CD4-positive, alpha-beta T cell treated with Interleukin-21 for 1 hour (primary cell): Measurements from ENCODE around the gene TTLL9.

Experiments used
- DNase-seq: peaks from one replicate; pipeline ENCODE4 v3.0.0-alpha.2; 2020

The TTLL9 gene

DNA sequence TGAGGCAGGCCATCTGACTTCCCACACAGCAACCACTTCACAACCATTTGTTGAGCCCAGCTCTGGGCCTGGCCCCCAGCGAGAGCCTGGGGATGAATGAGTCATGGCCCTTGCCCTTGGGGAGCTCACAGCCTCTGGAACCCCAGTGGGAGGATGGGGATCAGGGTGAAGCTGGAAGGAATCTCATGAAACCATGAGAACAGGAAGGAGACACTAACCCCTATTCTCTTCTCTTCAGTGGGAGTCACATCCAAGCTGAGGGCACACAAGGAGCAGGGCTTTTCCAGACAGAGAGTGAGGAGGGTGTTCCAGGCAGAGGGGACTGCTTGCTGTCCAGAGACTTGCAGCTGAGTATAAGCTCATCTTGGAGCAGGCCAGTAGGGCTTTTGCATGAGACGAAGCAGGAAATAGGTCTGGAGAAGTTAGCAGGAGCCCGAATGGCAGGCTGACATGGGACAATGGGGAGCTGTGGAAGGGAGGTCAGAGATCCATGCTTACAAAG is 32.5 kb upstream of the TTLL9 start:
- DNase-seq, result no peak

DNA sequence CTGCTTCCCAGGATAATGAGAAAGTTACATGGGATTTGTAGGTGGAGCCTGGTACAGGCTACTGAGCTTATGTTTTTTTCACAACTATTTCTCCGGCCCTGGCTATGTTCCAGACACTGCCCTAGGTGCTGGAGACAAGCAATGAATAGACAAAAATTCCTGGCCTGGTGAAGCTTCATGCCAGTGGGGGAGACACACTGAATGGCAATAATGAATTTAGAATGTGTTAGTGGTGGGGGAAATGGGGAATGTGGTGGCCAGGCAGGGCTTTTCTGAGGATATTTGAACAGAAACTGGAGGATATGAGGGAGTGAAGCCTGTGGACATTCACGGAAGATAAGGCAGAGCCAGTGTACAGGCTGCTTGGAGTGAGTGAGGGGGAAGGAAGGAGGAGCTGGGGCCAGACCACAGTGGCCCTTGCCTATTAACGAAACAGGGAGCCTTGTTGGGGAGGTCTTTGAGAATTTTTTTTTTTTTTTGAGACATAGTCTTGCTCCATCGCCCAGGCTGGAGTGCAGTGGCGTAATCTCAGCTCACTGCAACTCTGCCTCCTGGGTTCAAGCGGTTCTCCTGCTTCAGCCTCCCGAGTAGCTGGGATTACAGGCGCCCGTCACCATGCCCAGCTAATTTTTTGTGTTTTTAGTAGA is 31.7 kb upstream of the TTLL9 start:
- no peak for DNase-seq

DNA sequence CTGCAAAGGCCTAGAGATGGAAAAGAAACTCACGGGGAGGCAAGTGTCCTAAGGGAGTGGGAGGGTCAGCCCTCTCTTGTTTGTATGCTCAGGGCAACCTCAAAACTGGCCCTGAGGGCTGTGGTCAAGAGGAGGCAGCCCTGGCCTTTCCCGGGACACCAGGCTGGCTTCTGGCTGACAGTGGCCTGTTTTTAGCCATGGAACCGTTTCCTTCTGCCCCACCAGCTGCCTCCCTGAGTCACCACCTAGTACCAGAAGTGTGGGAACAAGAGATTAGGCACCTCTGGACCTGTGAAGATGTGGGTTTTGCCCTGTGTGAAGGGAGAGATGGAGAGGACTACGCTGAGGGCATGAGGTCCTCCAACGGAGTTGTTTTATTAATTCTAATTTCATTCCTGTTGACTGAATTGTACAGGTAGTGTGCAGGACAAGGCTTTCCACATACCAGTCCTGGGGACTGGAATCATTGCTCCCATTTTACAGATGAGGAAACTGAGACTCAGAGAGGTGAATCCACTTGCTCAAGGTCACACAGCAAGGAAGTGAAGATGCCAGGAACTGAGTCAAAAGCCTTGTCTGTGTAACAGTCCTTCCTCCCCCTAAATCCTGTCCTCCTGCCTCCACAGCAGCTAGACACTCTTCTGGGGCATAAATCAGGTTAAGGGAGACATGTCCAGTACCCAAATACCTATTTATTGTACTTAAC is 30.5 kb upstream of the TTLL9 start:
- no peak for DNase-seq

DNA sequence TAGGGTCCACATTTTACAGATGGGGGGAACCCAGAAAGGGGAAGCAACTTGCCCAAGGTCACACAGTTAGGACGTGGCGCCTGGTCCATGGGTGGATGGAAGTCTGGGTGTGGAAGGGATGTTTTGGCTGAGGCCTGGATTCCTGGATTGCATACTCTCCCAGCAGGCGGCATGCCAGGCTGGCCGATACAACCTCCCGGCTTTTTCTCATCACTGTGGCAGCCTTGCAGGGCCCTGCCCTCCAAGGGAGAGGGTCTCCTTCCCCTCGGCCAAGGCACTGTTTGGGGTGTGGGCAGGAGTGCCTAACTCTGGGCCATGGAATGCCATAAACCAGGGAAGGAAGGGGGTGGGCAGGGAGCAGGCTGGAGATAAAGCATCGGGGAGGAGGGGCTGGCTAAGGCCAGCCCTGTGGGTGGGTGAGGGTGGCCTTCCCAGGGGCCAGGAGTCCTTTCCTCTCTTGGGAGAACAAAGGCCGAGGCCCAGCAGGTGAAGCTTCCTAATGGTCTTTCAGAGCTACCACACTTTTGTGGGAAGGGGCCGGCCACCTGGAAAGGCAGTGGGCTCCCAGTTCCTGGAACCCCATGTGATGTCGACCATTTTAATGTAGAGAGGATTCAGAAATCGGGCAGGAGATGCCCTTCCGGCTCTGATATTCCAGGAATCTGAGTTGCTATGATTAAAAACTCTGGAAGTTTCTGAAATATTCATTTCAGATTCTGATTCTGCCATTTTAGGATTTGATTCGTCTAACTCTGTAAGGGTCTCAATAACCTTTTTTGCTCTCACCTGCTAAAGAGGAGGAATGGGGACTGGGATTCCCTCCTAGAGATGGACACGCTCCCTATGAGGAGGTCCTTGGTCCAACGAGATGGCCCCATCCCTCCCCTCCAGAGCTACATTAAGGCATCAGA is 29.3 kb upstream of the TTLL9 start:
- no peak for DNase-seq

DNA sequence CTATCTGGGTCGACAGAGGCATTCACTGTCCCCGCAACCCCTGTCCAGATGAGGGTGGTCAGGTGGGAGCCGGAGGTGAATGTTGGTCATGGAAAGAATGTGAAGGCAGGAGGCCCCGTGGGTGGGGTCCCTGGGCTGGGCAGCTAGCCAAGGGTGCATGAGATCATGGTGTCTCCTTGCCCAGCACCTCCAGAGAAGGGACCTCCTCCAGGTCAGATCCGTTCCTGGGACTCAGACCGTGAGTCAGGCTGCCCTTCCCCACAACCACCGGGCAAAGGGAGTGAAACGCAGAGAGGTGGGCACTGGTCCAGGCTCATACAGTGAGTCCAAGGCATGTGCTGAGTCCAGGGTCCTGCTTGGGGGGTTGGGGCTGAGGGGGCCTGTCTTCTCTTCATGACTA is 28.5 kb upstream of the TTLL9 start:
- DNase-seq, result no peak

DNA sequence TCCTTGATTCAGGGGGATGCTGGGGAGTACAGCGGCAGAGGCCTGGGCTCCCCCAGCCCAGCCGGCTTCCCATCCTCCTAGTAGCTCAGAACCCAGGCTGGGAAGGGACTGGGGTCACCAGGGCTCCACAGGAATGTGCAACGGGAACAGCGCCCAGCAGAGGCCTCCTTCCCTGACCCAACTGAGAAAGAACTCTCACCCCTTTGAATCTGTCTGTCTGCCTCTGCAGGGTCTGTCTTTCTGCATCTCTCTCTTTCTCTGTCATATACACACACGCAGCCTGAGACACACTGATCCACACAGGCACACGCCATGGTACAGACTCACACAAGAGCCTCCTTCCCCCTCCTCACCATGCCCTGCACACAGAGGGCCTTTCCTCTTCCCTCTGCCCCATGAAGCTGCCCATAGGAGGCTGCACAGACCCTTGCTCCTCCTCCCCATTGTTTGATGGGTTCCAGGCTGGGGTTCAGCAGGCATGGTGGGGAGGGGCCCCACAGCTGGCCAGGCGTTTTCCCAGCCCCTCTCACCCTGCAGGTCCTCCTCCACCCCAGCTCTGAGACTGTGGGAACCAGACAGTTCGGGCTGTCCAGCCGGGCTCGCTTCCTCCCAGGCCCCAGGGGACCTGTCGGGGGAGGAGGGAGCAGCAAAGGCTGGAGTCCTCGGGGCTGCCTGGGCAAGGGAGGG is 27.8 kb upstream of the TTLL9 start:
- no peak for DNase-seq

DNA sequence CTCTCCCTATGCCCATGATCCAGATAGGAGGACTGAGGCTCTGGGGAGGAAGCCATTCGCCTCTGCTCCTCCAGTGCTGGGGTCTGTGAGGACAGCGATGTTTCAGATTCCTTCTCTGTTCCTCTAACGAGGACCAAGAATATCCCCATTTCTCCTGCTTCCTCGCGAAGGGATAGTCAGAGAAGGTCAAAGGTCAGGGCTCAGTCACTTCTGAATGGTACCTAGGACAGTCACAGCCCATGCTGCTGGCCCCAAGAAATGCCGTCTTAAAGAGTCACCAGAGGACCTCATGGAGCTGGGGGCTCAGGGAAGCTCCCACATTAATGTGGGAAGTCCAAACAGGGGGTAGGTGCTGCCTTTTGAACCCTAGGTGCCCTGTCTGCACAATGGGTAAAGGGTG is 27.1 kb upstream of the TTLL9 start:
- no peak for DNase-seq

DNA sequence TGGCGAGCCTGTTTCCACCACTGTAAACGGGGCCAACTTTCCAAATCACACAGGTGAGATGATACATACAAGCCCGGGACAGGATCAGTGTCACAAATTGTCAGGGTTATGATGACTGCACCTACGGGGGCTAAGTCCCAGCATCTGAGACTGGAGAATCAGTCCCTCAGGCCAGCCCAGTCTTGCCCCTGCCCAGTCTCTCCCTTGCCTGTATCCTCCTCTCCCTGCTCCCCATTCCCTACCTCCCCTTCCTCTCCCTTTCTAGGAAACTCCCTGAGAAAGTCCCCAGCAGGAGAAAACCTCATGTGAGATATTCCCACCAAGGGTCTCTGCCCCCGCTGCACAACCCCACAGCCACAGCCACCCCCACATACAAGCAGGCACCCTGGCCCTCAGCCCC is 26.6 kb upstream of the TTLL9 start:
- DNase-seq, result no peak

DNA sequence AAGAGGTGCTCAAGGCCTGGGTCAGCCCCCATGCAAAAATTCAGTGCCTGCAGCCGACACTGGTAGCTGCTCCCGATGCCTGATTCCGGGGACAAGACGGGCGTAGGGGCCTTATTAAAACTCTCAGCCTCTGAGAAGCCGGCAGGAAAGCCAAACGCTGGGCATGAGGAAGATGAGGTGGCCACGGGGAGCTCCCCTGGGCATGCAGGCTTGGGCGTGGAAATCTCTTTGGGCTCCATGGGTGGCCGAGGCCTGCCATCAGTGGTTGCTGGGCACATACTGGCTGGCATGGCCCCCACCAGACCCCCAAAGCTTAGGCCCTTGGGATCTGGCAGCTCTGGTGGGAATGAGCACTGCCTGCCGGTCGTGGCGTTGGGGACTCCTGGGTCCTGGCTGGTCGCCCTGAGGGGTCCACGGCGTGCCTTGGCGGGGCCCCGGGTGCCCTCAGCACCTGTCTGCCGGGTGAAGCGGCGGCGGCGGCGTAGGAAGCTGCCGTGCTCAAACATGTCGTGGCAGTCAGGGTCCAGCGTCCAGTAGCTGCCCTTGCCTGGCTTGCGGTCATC is 25.6 kb upstream of the TTLL9 start:
- DNase-seq, result no peak

DNA sequence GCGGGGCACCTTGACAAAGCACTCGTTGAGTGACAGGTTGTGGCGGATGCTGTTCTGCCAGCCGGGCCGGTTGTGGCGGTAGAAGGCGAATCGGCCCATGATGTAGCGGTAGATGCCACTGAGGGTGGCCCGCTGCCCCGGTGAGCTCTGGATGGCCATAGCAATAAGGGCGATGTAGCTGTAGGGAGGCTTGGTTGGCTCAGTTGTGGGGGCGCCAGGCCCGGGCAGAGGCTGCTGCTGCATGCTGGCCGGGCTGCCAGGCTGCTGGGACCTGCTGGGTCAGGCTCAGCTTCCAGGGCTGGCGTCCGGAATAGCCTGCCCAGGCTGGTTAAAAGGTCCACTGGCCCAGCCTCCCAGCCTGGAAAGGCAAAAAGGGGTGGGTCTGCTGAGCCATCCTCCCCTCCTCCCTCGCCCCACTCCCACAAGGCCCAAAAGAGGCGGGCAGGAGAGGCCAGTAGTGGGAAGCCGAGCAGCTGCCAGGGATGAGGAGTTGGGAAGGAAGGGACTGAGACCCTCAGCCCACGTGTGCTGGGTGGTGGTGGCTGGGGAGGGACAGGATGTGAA is 25.1 kb upstream of the TTLL9 start, which contains the start of gene FOXS1:
TSS of gene FOXS1 (minus strand) at position 305 of the 564 bp plus-strand sequence. CDS start at position 243, 62 bp downstream.
- DNase-seq, result no peak

DNA sequence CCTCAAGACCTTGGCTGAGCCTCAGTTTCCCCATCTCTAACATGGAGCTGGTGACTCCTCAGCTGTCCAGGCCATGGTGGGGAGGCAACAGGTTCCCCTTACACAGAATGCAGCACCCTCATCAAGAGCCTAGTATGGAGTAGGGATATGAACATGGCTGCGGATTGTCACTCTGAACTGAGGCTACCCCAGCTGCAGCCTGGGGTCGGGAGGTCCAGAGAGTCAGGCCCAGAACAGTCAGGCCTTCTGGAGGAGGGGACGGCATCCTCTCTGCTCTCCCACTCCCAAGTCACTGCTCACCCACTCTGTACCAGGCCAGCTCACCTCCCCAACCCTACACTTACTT is 23.7 kb upstream of the TTLL9 start:
- no peak for DNase-seq

DNA sequence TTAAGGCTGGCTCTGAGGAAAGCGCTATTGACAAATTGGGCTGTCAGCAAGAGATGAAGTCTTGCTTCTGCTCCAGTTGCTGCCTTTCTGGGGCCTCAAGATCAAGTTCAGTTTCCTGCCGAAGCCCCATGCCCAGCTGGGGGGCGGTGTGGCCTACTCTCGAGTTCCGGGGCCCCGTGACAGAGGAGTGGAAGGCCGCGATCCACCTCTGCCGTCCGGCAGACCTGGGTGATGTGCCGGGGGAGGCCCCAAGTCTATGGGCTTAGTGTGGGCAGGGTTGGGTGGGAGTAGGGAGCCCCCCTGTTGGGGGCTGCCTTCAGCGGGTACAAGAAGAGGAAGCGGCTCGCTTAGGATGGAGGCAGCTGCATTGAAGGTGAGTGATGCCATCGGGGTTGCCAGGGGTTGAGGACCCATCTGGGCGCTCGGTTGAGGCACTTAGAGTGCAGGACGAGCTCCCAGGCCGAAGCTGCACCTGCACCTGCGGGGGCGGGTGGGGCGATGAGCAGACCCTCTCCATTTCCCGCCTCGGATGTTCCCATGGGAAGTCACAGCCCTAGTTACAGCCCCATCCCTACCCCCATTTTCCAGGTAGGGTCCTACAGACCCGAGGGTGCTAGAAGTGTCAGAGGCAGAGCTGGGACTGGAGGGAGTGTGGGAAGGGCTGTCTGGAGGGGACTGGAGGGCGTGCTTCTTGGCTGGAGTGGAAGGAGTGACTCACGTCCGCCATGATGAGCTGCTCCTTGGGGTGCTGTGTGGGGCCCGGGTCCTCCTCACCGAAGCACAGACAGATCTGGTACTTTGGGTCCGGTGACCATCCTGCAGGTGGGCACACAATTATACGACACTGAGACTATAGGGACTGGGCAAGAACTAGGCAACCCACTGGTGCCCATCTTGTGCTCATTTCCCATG is 22.1 kb upstream of the TTLL9 start:
- DNase-seq, result no peak

DNA sequence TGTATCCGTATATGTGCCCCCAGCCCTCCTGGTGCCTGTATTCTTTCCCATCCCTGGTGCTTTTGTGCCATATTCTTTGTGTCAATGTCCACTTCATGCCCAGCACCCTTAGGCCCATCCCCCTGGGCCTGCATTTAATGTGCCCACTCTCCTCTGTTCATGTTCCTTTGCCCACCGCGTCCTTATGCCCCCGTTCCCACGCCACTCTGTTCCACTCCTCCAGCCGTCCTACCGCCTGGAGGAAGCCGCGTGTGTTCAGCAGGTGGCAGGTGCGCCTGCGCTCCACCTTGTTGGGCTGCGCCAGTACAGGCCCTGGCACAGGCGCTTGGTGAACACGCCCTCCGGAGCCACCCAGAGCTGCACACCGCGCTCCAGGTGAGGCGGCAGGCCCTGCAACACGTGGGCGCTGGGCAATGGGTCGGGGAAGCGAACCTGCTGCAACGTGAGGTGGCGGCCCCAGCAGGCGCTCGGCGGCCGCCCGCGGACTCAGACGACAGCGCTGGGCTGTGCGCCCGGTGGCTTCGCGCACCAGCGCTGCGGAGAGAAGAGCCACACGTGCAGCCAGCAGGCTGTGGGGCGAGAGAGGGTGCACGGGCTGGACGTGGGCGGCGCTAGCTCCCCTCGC is 21.0 kb upstream of the TTLL9 start:
- no peak for DNase-seq

DNA sequence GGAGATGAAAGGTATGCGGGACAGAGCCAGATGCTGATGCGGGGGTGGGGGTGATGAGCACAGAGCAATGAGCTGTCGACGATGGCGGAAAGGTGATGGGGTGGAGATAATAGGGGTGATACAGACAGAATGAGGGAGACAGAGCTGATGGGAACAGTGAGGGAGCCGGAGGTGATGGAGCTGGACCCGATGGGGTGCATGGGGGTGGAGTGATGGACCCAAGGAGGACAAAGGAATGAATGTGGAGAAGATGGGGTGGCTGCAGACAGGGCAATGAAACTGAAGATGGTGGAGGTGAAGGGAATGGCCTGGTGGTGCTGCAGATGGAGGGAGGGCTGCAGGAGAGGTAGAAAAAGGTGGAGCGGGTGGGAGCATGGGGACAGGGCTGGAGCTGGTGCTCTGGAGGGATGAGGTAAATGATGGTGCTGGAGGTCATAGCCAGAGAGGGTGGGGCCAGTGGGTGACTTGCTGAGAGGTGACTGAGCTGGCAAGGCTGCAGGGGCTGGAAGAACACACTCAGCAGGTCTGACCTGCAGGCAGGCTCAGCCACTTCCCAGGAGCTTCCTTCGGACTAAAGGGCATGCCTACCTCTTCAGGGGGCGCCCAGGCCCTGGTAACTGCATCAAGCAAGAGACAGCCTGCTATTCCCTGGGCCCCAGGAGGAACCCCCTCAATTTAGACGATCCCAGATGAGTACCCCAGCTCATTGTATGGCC is 19.0 kb upstream of the TTLL9 start:
- DNase-seq, result no peak

DNA sequence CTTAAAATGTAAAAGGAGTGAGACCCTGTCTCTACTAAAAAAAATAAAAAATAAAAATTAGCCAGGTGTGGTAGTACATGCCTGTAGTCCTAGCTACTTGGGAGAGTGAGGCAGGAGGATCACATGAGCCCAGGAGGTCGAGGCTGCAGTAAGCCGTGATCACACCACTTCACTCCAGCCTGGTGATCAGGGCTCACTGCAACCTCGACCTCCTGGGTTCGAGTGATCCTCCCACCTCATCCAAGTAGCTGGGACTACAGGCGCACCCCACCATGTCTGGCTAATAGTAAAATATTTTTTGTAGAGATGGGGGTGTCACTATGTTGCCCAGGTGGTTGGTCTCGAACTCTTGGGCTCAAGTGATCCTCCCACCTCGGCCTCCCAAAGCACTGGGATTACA is 17.0 kb upstream of the TTLL9 start:
- no peak for DNase-seq

DNA sequence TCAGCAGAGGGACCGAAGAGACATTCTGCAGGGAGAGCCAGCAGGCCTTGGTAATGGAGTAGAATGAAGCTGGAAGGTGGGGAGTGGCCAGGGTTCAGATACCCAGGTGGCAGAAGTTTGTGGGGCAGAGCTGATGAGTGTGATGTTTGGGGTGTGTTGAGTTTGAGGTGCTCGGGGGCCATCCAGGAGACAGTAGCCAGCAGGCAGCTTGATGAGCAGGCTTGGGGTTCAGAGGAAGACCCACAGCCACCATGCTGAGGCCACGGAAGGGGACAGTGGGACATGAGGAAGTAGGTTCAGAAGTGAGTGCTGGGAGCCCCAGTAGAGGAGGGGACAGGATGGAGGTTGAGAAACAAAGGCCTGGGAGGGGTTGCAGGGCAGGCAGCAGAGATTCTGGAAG is 13.9 kb upstream of the TTLL9 start:
- no peak for DNase-seq

DNA sequence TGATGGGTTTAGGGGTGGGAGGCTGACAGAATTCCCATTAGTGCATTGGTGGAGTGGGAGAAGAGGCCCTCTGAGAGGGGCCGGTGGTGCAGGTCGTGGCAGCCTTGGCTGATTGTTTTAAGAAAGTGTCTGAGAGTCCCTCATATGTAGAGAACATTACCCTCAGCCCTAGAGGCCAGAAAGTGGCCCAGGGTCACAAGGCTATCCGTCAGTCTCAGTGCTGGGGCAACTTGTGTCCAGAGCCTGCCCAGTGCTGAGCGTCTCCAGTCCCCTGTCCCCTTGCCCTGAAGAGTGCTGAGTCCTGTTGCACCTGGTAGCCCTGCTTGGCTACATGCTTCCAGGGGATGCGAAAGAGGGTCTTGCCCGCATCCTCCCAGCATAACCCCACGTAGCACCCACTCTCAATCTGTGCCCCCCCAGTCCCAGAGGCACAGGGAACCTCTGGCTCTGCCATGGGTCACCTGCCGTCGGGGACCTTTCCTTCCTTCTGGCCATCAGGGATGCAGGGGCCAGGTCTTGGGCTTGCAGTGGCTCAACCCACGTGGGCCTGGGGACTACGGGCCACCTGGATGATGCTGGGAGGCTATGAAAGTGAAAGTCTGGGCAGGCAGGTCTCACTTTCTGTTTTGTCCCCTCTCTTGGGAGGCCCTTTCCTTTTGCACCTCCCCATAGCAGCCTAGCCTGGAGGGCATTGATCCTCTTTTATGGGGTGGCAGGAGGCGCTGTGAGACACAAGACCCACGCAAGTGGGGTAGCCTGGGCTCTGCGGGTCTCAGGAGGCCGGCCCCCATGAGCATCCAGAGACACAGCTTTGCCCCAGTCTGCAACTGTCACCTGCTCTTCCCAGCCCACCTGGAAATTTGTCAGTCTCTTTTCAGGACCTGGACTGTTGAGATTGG is 12.3 kb upstream of the TTLL9 start:
- DNase-seq, result no peak

DNA sequence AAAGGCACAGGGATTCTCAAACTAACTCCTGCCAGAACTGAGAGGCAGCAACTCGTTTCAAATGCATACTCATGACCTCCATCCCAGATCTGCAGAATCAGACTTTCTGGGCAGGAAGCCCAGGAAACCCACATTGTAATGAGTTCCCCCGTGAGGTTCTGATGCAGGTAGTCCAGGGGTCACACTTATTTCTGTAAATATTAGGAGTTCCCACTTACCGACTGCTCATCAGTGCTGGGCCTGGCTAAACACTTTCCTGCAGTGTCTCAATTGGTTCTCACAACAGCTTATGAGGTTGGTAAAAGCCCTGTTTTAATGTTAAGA is 11.7 kb upstream of the TTLL9 start:
- no peak for DNase-seq
